GM18907 (cell line): ENCODE data around the gene SH3BP4.
"Not testable (repeated sequence)": the region's sequence is repeated elsewhere in the genome, so short reads cannot be mapped to it uniquely, and the experiment has no call there.

ENCODE experiments used
- ATAC-seq: cut with Tn5 transposase; IDR thresholded peaks from one replicate; pipeline ENCODE4 v1.9.1; 2021; ENCODE audit warnings: mild to moderate bottlenecking, moderate library complexity; ENCODE audit not compliant: unreplicated experiment

Gene SH3BP4

DNA sequence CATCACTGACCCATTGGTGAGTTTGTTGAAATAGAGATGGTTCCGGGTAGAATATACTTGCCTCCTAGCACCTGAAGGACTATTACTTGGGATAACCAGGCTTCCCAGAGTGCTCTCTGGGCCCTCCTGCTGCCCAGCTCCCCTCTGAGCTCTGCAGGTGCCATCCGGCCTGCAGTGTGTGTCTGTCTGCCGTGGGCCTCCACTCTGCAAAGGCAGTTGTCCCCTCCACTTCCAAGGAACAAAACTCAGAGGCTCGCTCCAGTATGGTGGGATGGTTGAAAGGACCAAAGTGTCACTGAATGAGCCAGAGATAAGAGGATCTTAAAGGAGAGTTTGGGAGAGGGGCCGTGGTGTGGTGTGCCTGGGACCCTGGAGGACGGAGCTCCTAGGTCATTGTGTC, 57.3 kb downstream of the SH3BP4 start:
- ATAC-seq, result no peak

DNA sequence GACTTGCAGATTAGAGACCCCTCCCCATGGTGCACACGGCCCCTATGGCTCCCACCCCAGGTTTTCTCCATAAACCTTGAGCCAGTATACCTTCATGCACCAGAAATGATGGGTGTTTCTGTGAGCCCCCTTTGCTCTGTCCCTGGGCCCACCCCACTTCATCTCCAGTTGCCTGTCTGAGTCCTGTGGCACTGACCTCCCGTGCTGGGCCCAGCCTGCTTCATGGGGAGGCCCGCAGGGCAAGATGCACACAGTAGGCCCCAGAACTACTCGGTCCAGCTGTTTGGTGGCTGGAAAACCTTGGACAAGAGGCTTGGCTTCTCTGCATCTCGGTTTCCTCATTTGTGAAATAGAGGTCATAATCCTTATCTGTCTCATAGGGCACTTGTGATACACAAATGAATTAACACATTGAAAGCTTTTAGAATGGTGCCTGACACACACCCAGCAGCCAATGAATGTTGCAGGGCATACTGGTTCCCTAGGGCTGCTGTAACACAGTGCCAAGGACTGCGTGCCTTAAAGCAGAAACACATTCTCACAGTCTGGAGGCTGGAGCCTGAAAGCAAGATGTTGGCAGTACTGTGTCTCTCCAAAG, 58.4 kb downstream of the SH3BP4 start:
- ATAC-seq, result no peak

DNA sequence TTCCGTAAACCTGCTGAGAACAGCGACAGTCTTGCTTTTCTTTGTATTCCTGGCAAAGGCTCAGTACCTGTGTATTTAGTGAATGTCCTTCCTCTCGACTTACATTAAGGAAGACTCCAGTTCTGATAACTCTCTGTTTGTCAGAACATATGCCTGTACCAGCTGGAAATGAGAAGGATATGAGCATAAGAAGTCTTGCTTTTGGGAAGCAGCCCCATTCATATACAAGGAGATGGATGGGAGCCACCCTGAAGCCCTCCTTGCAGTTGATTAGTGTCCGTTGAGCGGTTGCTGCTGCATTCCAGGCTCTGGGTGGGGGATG, 59.8 kb downstream of the SH3BP4 start:
- no peak for ATAC-seq

DNA sequence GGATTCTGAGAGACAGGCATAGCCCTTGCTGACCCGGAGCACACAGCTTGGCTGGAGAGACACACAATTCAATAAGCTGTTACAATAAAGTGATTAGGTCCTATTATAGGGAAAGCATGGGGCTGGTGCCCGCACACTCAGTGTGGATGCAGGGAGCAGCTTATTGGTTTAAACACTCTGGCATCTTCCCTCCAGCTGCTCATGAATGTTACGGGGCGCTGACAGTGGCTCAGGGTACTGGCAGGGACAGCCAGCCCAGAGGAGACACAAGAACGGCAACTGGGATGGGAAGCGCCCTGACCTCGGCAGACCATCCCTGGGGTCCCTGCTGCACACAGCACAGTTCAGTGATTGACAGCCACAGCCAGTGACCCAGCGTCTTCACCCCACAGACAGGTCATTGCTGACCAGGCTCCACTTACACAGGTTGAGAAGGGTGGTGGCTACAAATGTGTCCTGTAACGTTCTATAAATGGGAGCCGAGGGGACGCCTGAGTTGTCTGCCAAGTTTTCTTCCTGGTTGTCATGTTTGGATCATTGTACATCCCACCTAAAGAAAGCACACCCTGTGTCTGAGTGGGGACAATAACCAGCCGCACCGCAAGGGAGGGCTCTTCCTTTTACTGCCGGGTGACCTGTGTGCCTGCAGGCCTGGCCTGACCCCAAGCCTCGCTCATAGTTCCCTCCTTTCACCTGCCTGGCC, 60.3 kb downstream of the SH3BP4 start:
- ATAC-seq, result no peak

DNA sequence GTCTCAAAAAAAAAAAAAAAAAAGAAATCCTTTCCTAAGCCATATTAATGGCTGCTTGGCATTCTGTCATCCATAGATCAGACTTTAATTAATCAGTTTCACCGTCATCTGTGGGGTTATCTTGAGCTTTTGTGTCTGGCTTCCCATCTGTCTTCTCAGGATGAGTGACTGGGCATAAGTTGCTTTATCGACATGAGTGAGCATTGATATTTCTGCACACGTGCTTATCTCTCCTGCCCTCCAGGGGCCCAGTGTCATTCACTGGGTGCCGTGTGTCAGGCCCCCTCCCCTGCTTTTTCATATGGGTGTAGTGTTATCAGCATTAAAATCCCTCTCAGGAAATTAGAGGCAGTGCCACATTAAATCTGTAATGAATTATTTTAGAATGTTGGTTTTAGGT, 65.6 kb downstream of the SH3BP4 start:
- ATAC-seq, result no peak

DNA sequence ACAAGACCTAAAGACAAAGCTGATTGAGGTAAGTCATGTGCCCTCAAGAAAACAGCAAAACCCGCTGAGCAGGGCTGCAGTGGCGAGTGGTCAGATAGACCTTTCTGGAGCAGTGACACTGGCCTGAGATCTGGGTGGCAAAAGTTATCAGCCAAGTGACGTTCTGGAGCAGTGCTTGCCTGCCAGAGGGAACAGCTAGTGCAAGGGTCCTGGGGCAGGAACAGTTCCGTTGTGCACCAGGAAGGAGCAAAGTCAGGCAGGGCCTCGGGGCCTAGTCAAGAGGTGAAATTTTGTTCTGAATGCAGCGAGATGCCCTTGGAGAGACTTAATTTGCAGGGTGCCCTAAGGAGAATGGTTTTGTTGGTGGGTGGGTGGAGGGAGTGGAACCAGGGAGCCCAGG, 67.0 kb downstream of the SH3BP4 start:
- ATAC-seq, result no peak

DNA sequence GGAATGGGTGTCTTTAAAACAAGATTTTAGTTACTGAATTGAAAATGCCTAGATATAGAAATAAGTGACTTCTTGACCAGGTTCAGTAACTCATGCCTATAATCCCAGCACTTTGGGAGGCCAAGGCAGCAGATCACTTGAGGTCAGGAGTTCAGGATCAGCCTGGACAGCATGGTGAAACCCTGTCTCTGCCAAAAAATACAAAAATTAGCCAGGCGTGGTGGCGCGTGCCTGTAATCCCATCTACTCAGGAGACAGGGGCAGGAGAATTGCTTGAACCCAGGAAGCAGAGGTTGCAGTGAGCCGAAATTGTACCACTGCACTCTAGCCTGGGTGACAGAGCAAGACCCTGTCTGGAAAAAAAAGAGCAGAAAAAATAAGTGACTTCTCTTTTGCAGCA, 68.3 kb downstream of the SH3BP4 start:
- not testable (repeated sequence) for ATAC-seq

DNA sequence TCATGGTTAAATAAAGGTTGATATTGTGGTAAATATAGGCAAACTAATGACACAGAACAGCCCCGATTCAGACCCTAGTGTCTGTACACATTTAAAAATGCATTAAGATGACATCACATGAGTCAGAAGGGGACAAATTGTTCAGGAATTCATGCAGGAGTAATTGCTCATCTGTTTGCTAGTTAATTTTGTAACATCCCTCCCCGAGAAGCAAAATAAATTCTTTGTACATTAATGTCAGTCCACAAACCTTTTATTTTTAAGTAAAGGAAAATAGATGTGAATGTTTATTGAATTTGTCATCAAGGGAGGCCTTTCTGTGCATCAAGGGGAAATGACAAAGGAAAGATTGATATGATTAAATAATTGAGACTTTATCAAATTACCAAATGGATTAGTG, 69.9 kb downstream of the SH3BP4 start:
- ATAC-seq, result no peak

DNA sequence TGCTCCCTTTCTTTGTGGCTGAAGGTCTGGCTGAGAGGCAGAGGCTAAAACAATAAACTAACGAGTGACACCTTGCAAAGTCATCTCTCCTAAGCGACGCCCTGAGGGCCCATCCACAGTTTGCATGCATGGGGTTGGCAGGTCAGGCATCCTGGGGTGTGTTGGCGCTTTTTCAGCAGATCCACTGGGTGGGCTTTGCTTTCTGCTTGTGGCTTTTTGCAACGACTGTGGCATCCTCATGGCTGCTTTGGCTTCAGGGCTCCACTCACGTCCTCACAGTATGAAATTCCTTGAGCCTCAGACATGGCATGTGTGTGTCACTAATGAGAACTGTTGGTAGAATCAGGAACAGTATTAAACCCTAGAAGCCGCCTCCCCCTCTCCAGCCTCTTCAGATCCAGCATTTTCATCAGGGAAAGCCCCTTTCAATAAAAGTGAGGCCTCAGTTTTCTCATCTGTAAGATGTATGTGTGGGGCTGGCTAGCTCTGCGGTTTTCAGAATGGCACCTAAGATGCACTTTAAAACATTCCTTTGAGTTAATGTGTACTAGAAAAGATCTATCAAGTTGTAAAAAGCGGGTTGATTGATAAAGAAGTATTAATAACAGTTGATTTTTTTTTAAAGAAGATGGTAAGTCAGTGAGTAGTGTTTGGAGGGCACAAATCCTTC, 72.5 kb downstream of the SH3BP4 start:
- no peak for ATAC-seq

DNA sequence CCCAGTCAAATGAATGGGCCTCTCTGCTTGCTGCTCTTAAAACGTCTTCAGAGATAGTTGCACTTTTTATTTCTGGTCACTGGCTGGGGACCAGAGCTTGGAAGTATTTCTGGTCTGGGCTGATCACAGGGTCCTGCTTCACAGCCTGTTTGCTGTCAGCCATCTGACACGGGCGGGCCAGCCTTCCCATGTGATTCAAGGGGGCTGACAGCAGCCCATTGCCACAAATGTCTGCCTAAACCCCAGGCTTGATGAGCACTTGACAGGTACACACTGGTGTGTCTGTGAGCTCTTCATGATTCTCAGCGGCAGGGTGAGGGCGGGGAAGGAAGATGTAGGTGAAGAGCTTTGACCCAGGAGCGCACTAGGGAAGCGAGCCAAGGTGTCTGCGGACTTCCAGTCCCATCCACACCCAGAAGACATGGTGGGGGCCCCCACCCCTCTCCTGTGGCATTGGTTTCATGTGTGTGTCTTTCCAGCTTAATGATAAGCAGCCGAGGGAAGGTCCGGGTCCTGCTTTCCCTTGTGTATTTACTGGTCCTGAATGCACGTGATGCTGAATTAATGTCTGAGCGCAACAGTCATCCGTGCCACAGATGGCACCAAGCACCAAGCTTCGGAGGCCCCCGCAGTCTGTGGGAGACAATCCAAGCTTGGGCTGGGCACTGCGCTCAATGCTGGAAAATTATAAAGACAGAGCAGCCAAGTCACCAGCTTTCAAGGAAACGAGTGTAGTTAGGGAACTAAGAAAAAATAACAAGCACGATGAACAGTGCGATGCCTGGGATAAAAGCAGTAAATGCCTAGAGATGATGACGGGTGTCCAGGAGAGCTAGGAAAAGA, 73.3 kb downstream of the SH3BP4 start:
- no peak for ATAC-seq

DNA sequence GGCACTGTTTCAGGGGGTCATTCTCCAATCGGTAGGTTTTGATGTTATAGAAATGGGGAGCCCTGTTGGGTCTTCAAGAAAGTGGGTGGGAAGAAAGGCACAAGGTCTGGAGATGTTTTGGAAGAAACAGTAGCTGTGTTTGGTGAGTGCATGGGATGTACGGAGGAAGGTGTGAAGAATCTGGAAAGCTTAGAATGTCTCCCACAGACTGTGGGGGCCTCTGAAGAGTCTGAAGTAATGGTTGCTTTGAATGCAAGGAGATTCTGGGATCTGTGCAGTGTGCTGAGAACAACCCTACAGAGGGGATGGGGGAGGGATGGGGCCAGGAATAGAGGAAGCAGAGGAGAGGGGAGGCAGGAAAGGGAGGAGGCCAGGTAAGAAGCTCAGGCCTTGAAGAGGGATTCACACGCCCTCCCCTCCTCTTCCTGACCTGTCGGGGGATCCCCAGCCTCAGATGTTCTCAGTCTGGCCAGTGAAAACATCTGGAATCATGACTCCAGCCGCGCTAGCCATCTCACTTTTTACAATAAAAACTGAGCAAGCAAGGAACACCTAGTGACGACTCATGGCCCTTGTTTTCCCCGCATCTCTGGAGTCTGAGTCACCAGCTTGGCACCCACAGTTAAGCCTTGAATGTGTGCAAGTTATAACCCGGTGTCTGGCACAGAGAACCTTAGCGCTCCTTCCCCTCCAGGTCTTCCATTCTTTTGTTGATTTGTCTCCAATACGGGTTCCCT, 74.2 kb downstream of the SH3BP4 start:
- ATAC-seq, result no peak

DNA sequence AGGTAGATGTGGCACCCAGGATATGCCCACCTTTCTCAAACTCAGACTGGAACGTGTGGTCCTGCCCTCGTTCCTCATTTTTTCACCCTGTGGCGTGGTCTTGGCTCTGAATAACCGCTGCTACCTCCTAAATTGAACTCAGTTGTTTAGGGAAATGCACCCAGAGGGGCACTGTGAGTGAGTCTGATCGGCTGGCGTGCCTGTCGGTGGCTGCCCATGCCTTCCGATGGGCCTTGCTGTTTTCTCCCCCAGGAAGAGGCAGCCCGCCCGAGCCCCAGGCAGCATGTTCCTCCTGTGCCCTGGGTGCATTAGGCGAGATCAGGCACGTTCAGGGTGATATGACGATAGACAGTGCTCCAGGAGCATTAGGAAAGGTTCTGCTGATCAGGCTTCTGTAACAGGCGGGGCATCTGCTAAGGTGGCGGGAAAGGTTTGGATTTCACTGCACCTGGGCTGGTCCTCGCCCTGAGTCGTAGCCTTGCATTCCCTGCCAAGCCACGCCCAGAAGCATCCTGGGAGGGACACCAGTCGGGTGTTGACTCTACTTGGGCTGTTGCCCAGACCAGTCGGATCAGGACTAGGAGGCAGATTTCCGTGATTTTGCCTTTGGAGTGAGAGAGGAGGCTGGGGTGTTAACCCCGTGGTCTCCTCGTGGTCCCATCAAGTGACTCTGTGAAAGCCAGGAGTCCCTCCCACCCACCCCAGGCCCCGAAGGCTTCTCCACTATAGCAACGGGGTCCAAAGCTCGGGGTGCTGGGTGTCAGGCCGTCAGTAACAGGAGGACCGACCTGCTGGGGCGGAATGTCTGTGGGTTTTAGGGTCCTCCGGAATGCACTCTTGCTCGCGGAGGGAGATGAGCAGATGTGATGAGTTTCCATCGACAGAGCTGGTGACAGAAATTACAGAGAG, 75.1 kb downstream of the SH3BP4 start:
- no peak for ATAC-seq

DNA sequence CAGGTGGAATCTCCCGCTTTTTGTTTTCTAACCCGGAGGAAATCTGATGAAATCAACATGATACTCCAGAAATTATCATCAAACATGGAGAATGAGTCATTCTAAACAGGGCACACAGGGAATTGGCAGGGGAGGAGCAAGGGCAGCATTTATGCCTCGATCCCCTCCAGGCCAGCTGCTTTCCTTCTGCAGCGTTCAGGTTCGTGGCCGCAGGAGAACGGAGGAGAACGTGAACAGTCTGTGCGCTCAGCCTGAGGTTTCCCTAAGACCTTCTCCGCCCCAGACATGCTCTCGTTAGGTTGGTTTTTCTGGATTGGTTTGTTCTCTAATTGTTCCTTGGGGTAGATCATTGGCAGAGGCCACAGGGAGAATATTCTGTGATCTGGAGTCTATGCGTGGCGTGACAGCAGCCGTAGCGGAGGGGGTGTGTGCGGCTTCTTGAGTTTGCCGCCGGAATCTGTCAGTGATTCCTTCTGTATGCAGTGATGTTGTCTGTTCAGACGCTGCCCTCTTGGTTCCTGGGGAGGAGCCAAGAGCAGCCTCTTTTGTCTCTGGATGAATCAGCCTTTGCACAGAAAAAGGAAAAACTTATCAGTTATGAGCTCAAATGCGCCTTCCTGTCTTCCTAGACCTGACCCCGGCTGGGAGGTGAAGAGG, 75.9 kb downstream of the SH3BP4 start:
- ATAC-seq, result no peak

DNA sequence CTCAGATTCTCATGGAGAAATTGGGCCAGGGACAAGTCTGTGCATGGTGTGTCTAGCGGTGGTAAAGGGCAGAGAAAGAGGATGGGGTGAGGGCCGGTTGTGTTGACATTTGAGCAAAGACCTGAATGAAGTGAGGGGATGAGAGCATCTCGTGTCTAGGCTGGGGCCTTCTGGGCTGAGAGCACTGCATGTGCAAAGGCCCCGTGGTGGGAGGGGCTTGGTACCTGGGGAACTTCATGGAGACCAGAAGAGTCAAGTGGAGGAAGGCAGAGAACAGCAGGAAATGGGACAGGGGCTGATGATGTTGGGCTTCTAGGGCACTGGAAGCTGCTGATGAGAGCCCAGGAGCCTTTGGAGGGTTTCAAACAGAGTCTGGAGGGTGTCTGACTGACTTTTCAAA, 76.8 kb downstream of the SH3BP4 start:
- ATAC-seq, result no peak

DNA sequence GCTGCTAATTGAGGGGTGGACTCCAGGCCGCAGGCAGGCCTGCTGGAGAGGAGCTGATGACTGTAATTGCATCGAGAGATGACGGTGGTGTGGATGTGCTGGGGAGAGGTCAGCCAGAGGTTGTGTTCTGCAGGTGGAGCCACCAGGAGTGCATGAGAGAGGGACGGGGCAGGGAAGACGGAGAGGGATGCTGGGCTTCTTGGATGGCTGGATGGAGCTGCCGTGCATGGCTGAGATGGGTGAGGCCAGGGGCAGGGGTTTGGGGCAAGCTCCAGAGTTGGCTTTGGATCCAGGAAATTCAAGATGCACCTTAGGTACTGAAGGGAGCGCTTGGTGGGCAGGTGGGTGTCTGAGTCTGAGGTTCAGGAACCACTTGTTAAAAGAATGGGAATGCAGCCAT, 77.2 kb downstream of the SH3BP4 start:
- no peak for ATAC-seq

DNA sequence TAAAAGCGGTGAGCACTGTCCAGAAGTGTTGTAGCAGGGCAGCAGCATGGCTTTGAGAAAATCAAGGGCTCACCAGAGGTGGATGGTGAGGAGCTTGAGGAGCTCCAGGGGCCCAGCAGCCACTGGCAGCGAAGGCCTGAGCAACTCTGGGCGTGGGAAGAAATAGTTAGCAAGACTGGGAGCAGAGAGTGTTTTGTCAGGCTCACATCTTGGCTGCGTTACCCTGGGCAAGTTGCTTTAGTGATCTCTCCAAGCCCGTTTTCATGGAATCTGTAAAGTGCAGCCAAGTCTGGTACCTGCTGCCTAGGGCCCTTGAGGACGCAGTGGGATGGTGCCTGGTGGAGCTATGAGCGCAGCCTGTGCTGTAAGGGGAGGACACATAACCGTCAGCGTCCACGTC, 78.3 kb downstream of the SH3BP4 start:
- ATAC-seq, result no peak

DNA sequence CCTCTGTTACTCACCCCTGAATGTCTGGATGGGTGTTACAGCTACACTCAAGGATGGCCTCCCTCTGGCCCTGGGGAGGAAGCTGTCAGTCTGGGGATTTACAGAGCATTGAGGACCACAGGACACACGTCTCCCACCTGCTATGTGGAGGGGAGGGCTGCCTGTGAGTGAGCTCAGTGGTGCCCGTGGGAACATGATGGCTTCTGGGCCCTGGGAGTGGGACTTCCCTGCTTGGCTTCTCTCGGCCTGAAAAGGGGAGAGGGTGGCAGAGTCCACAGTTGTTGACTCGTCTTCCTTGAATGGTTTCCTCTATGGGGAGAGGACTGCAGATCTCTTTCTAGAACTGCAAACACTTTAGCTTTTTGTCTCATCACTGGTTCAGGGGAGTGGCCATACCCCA, 79.1 kb downstream of the SH3BP4 start:
- no peak for ATAC-seq

DNA sequence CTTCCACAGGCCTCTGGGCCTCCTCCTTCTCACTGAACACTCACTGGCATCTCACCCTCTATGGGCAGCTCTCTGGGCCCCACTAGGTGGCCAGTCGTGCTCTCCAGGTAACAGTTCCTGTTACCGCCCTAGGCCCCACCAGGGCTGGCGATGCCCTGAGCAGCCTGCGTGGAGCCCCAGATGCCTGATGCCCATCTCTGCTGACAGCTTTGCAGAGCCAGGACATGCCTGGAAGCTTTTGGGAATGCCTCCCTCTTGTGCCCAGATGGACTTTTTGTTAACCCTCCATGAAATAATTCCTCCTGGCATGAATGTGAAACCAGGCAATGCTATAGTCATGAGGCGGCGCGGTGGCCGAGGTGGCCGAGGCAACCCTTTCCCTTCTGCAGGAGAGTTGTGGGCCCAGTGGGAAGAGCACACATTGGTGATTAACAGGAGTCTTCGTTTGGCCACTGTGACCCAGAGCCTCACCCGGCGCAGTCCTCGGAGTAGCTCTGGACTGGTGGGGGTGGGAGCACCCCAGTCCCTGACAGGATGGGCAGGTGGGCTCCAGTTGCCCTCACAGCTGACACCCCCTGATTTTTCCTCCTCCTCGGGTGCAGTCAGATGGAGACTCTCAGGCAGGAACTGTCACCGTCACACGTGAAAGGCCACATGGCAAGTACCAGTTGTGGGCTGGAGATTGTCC, 80.0 kb downstream of the SH3BP4 start:
- no peak for ATAC-seq

DNA sequence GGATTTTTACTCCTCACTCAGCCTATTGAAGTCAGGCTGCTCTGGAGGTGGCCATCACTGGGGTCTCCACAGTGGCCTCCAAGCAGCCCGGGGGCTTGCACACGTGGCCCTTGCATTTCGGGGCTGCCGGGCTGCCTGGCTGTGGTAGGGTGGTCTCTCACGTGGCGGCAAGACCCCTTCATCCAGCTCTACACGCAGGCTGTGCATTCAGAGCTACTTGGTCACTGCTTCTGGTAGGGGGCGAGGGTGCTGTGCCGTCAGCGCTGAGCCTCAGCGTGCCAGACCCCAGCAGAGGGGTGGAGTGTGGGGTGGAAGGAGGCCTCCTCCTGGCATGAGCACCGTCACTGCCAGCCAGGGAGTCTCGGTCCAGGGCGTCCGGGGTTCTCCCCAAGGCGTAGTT, 80.6 kb downstream of the SH3BP4 start:
- ATAC-seq, result no peak
